HG03095 (cell line): ENCODE results near the gene IGSF21.

Experiments
- ATAC-seq: cut with Tn5 transposase; IDR thresholded peaks from one replicate; pipeline ENCODE4 v1.9.1; 2021; ENCODE audit warnings: moderate library complexity; ENCODE audit not compliant: unreplicated experiment

IGSF21 gene

GRCh38 chr1:18093646-18094045 is 14.0 kb upstream of the IGSF21 start:
- ATAC-seq, result no peak

- ATAC-seq, result no peak
These were observed 13.5 kb upstream of the IGSF21 start for GRCh38 chr1:18094096-18094495.

- no peak for ATAC-seq
These were observed 10.4 kb upstream of the IGSF21 start for GRCh38 chr1:18097206-18097605.

- no peak for ATAC-seq
These were observed 8.6 kb upstream of the IGSF21 start for GRCh38 chr1:18099026-18099425.

GRCh38 chr1:18100060-18100459 is 7.5 kb upstream of the IGSF21 start:
- no peak for ATAC-seq

GRCh38 chr1:18100491-18101063 is 7.0 kb upstream of the IGSF21 start:
- ATAC-seq, result no peak

GRCh38 chr1:18101508-18101907 is 6.1 kb upstream of the IGSF21 start:
- ATAC-seq, result no peak

- ATAC-seq, result no peak
These were observed 3.7 kb upstream of the IGSF21 start for GRCh38 chr1:18103788-18104421.

GRCh38 chr1:18104546-18105100 is 3.0 kb upstream of the IGSF21 start:
- ATAC-seq, result no peak

- no peak for ATAC-seq
These were observed 2.4 kb upstream of the IGSF21 start for GRCh38 chr1:18105196-18105595.

- ATAC-seq, result no peak
These were observed 880 bp downstream of the IGSF21 start for GRCh38 chr1:18108299-18109057.

- ATAC-seq, result no peak
These were observed 1.6 kb downstream of the IGSF21 start for GRCh38 chr1:18109058-18109755.

GRCh38 chr1:18109756-18110597 is 2.4 kb downstream of the IGSF21 start:
- no peak for ATAC-seq

GRCh38 chr1:18110598-18110939 is 3.0 kb downstream of the IGSF21 start:
- no peak for ATAC-seq

GRCh38 chr1:18110968-18111367 is 3.4 kb downstream of the IGSF21 start:
- no peak for ATAC-seq

- no peak for ATAC-seq
These were observed 4.2 kb downstream of the IGSF21 start for GRCh38 chr1:18111605-18112297.

GRCh38 chr1:18112611-18113010 is 5.0 kb downstream of the IGSF21 start:
- ATAC-seq, result no peak

GRCh38 chr1:18114726-18115410 is 7.3 kb downstream of the IGSF21 start:
- ATAC-seq, result no peak

GRCh38 chr1:18116777-18117176 is 9.2 kb downstream of the IGSF21 start:
- ATAC-seq, result no peak
